Lower leg skin (tissue), 3 donors: ENCODE measurements around the gene OBP2B.

Source experiments
- POLR2A ChIP-seq, 2 donors: fragments of 450-650 bp; IDR thresholded peaks; one replicate each; pipeline ENCODE4 v1.6.1; 2016 to 2017; ENCODE audit warnings: antibody characterized with exemption in 2 of 2, mild to moderate bottlenecking in 1 of 2, moderate library complexity in 1 of 2
- TF ChIP-seq, protein P1 (sequence below), 3 donors: fragments of 450-650 bp; IDR thresholded peaks; one replicate each; pipeline ENCODE4 v1.5.1; 2016; ENCODE audit warnings: antibody characterized with exemption in 3 of 3, mild to moderate bottlenecking in 3 of 3, moderate library complexity in 2 of 3

DNA sequence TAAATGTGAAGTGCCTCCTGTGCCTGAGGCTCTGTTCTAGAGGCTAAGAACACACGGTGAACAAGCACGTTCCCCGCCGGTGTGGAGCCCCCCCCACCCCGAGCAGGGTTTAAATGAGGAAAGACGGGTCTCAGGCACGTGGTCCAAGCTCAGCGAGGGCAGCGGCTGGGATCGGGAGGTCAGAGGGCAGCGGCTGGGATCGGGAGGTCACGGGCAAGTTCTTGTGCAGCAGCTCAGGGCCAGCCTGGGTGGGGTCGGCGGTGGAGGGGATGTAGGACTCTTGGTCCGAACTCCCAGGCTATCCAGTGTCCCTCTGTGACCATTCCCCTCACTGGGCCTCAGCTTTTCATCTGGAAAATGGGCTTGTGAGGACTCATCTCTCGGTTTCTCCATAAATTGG, 42.7 kb downstream of the OBP2B start:
- TF ChIP-seq, protein P1, sequence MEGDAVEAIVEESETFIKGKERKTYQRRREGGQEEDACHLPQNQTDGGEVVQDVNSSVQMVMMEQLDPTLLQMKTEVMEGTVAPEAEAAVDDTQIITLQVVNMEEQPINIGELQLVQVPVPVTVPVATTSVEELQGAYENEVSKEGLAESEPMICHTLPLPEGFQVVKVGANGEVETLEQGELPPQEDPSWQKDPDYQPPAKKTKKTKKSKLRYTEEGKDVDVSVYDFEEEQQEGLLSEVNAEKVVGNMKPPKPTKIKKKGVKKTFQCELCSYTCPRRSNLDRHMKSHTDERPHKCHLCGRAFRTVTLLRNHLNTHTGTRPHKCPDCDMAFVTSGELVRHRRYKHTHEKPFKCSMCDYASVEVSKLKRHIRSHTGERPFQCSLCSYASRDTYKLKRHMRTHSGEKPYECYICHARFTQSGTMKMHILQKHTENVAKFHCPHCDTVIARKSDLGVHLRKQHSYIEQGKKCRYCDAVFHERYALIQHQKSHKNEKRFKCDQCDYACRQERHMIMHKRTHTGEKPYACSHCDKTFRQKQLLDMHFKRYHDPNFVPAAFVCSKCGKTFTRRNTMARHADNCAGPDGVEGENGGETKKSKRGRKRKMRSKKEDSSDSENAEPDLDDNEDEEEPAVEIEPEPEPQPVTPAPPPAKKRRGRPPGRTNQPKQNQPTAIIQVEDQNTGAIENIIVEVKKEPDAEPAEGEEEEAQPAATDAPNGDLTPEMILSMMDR (IDR thresholded peaks at IDR 0.05), result no peak
- no peak for TF ChIP-seq POLR2A (IDR thresholded peaks at IDR 0.05)
